ENCODE data around the gene STARD5.

- no peak for TF ChIP-seq CTCF (conservative IDR thresholded peaks at IDR 0.05)
- TF ChIP-seq ZFX (IDR thresholded peaks at IDR 0.05): no peak
Measured at GRCh38 chr15:81277851-81278250, 46.1 kb downstream of the STARD5 start.

Data from C4-2B (cell line).